Testis (tissue), 2 donors: ENCODE results near the gene OR4D1.

Experiments
- POLR2A ChIP-seq: fragments of 450-650 bp; IDR thresholded peaks from one replicate; pipeline ENCODE4 v1.6.1; 2017; ENCODE audit warnings: antibody characterized with exemption, mild to moderate bottlenecking, moderate library complexity
- TF ChIP-seq, protein P1 (sequence below), 3 experiments: fragments of 450-650 bp in 2 of 3; fragments of 200-600 bp in 1 of 3; sonication (generic) in 1 of 3; IDR thresholded peaks; one replicate each; pipeline ENCODE4 v1.5.1; 2016 to 2019; ENCODE audit warnings: antibody characterized with exemption in 3 of 3, mild to moderate bottlenecking in 2 of 3, moderate library complexity in 1 of 3

DNA sequence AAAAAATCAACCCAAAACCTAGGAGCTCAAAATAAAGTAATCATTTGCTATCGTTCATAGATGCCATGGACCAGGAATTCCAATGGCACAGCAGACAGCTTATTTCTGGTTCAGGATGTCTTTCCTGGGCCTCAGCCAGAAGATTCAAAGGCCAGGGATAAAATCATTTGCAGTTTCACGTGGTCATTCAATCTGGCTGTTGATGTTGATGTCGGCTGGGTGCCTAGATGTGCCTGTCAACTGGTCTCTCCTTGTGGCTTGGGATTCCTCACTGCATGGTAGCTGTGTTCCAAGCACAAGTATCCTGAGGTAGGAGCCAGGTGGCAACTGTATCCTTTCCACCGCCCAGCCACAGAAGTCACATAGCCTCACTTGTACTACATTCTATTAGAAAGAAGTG is 33.6 kb downstream of the OR4D1 start:
- TF ChIP-seq POLR2A = no peak
- TF ChIP-seq, protein P1, sequence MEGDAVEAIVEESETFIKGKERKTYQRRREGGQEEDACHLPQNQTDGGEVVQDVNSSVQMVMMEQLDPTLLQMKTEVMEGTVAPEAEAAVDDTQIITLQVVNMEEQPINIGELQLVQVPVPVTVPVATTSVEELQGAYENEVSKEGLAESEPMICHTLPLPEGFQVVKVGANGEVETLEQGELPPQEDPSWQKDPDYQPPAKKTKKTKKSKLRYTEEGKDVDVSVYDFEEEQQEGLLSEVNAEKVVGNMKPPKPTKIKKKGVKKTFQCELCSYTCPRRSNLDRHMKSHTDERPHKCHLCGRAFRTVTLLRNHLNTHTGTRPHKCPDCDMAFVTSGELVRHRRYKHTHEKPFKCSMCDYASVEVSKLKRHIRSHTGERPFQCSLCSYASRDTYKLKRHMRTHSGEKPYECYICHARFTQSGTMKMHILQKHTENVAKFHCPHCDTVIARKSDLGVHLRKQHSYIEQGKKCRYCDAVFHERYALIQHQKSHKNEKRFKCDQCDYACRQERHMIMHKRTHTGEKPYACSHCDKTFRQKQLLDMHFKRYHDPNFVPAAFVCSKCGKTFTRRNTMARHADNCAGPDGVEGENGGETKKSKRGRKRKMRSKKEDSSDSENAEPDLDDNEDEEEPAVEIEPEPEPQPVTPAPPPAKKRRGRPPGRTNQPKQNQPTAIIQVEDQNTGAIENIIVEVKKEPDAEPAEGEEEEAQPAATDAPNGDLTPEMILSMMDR (IDR thresholded peaks at IDR 0.05) = no peak
